ENCODE results near the gene CLSTN2. TPM values are rescaled to one million over a fixed set of nuclear protein-coding genes. Genes with fewer than 3 reads are reported as not detected.

The CLSTN2 gene
- total RNA-seq, 1 experiment from 2014 or later, result not detected

- Histone ChIP-seq H3K9me3 (ENCODE audit: low read length) (no peaks in the 10 kb centered on the region), H3K79me2 (ENCODE audit: low read length) (no peaks in the 10 kb centered on the region), H2AFZ (ENCODE audit: low read length) (no peak overlapping the region), H3F3A (ENCODE audit: low read length, unreplicated experiment) (no peaks in the 10 kb centered on the region), H3K9me2 (replicated peaks; ENCODE audit: low read length) (no peaks in the 10 kb centered on the region), H3K27me3 (ENCODE audit: low read length) (no peaks in the 10 kb centered on the region), H3K36me3 (ENCODE audit: low read depth, low read length) (no peaks in the 10 kb centered on the region), H3K4me2 (ENCODE audit: low read length) (no peak overlapping the region), H4K20me1 (ENCODE audit: low read length) (no peaks in the 10 kb centered on the region), H3K9ac (ENCODE audit: low read length) (no peak overlapping the region), H3K4me1 (ENCODE audit: insufficient read depth, low read length) (no peaks in the 10 kb centered on the region), H3K27ac (ENCODE audit: low read length) (no peak overlapping the region), H3K4me3 (ENCODE audit: low read length) (no peak overlapping the region)
- intact Hi-C loops (cut with micrococcal nuclease), result no loop called here
- ATAC-seq (no peak), DNase-seq (no peak)
- ChIA-PET CTCF (no interaction called here), POLR2A (ENCODE audit: unreplicated experiment) (no interaction called here)
- TF ChIP-seq EZH2phosphoT487 (IDR thresholded peaks at IDR 0.05; ENCODE audit: borderline replicate concordance, low read length), result no peak
- TF ChIP-seq, protein P1, sequence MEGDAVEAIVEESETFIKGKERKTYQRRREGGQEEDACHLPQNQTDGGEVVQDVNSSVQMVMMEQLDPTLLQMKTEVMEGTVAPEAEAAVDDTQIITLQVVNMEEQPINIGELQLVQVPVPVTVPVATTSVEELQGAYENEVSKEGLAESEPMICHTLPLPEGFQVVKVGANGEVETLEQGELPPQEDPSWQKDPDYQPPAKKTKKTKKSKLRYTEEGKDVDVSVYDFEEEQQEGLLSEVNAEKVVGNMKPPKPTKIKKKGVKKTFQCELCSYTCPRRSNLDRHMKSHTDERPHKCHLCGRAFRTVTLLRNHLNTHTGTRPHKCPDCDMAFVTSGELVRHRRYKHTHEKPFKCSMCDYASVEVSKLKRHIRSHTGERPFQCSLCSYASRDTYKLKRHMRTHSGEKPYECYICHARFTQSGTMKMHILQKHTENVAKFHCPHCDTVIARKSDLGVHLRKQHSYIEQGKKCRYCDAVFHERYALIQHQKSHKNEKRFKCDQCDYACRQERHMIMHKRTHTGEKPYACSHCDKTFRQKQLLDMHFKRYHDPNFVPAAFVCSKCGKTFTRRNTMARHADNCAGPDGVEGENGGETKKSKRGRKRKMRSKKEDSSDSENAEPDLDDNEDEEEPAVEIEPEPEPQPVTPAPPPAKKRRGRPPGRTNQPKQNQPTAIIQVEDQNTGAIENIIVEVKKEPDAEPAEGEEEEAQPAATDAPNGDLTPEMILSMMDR (conservative IDR thresholded peaks at IDR 0.05; ENCODE audit: low read depth, low read length), result no peak
- TF ChIP-seq EZH2 (IDR thresholded peaks at IDR 0.05; ENCODE audit: low read length, unreplicated experiment), result no peak
- BruUV-seq (replicated peaks), result no TSS peak
These were observed 420.5 kb downstream of the CLSTN2 start for GRCh38 chr3:140355481-140355880.

GRCh38 chr3:140358686-140359085 is 423.7 kb downstream of the CLSTN2 start:
- DNase-seq, result no peak

GRCh38 chr3:140359233-140359995 is 424.4 kb downstream of the CLSTN2 start:
- no peaks in the 10 kb centered on the region for H3K79me2 ChIP-seq (ENCODE audit: low read length)
- no peaks in the 10 kb centered on the region for H3K9me2 ChIP-seq (replicated peaks; ENCODE audit: low read length)
- DNase-seq (no peak), ATAC-seq (no peak)
- no peak for TF ChIP-seq EZH2 (IDR thresholded peaks at IDR 0.05; ENCODE audit: low read length, unreplicated experiment)
- no peak for TF ChIP-seq EZH2phosphoT487 (IDR thresholded peaks at IDR 0.05; ENCODE audit: borderline replicate concordance, low read length)
- TF ChIP-seq, protein P1 (conservative IDR thresholded peaks at IDR 0.05; ENCODE audit: low read depth, low read length), result no peak
- no peak overlapping the region for H2AFZ ChIP-seq (ENCODE audit: low read length)
- H4K20me1 ChIP-seq (ENCODE audit: low read length), result no peaks in the 10 kb centered on the region
- CTCF ChIA-PET, result no interaction called here
- H3F3A ChIP-seq (ENCODE audit: low read length, unreplicated experiment), result no peaks in the 10 kb centered on the region
- no peaks in the 10 kb centered on the region for H3K4me1 ChIP-seq (ENCODE audit: insufficient read depth, low read length)
- BruUV-seq (replicated peaks), result no TSS peak
- H3K36me3 ChIP-seq (ENCODE audit: low read depth, low read length), result no peaks in the 10 kb centered on the region
- H3K4me2 ChIP-seq (ENCODE audit: low read length), result no peak overlapping the region
- intact Hi-C loops (cut with micrococcal nuclease), result no loop called here
- H3K4me3 ChIP-seq (ENCODE audit: low read length), result no peak overlapping the region
- POLR2A ChIA-PET (ENCODE audit: unreplicated experiment), result no interaction called here
- no peaks in the 10 kb centered on the region for H3K27me3 ChIP-seq (ENCODE audit: low read length)
- H3K9ac ChIP-seq (ENCODE audit: low read length), result no peak overlapping the region
- H3K27ac ChIP-seq (ENCODE audit: low read length), result no peak overlapping the region
- H3K9me3 ChIP-seq (ENCODE audit: low read length), result no peaks in the 10 kb centered on the region

More at GRCh38 chr3:140358686-140359085, 423.7 kb downstream of the CLSTN2 start:
- no peaks in the 10 kb centered on the region for H3K36me3 ChIP-seq (ENCODE audit: low read depth, low read length)
- H3F3A ChIP-seq (ENCODE audit: low read length, unreplicated experiment), result no peaks in the 10 kb centered on the region
- no peaks in the 10 kb centered on the region for H3K9me2 ChIP-seq (replicated peaks; ENCODE audit: low read length)
- no peak overlapping the region for H3K4me2 ChIP-seq (ENCODE audit: low read length)
- TF ChIP-seq EZH2 (IDR thresholded peaks at IDR 0.05; ENCODE audit: low read length, unreplicated experiment) (no peak), EZH2phosphoT487 (IDR thresholded peaks at IDR 0.05; ENCODE audit: borderline replicate concordance, low read length) (no peak)
- TF ChIP-seq, protein P1 (conservative IDR thresholded peaks at IDR 0.05; ENCODE audit: low read depth, low read length), result no peak
- intact Hi-C loops (cut with micrococcal nuclease), result no loop called here
- H4K20me1 ChIP-seq (ENCODE audit: low read length), result no peaks in the 10 kb centered on the region
- ChIA-PET CTCF (no interaction called here), POLR2A (ENCODE audit: unreplicated experiment) (no interaction called here)
- H3K9me3 ChIP-seq (ENCODE audit: low read length), result no peaks in the 10 kb centered on the region
- H3K9ac ChIP-seq (ENCODE audit: low read length), result no peak overlapping the region
- H2AFZ ChIP-seq (ENCODE audit: low read length), result no peak overlapping the region
- H3K27ac ChIP-seq (ENCODE audit: low read length), result no peak overlapping the region
- BruUV-seq (replicated peaks), result no TSS peak
- ATAC-seq, result no peak
- H3K4me1 ChIP-seq (ENCODE audit: insufficient read depth, low read length), result no peaks in the 10 kb centered on the region
- H3K27me3 ChIP-seq (ENCODE audit: low read length), result no peaks in the 10 kb centered on the region
- H3K4me3 ChIP-seq (ENCODE audit: low read length), result no peak overlapping the region
- H3K79me2 ChIP-seq (ENCODE audit: low read length), result no peaks in the 10 kb centered on the region

Data from PC-3 (cell line).